Right lobe of liver (tissue), 4 donors: ENCODE measurements around the gene GATB.

ENCODE experiments used
- CTCF ChIP-seq, 4 donors: fragments of 200-600 bp in 3 of 4; fragments of 450-650 bp in 1 of 4; IDR thresholded peaks; one replicate each; pipeline versions ENCODE4 v1.5.1 to v1.8.0; 2016 to 2022; ENCODE audit warnings: antibody characterized with exemption in 4 of 4, mild to moderate bottlenecking in 2 of 4
- POLR2A ChIP-seq: fragments of 450-650 bp; IDR thresholded peaks from one replicate; pipeline ENCODE4 v1.6.1; 2017; ENCODE audit warnings: antibody characterized with exemption, mild to moderate bottlenecking
- donor health status: DM: no; HTN: no; CAD: no.
- donor health status: DM: no; HTN: no; CAD: no.
- donor health status: DM: no; HTN: yes; CAD: no.

GRCh38 chr4:151671541-151672059 lies 89.2 kb downstream of the GATB start:
- no peak for TF ChIP-seq CTCF (IDR thresholded peaks at IDR 0.05)
- no peak for TF ChIP-seq POLR2A
